ENCODE results near the gene OIT3.
A peak's percentile ranks its signal among the peaks of the same experiment; 100 is the strongest.
"Not testable (repeated sequence)": the region's sequence is repeated elsewhere in the genome, so short reads cannot be mapped to it uniquely, and the experiment has no call there.

Gene OIT3

DNA sequence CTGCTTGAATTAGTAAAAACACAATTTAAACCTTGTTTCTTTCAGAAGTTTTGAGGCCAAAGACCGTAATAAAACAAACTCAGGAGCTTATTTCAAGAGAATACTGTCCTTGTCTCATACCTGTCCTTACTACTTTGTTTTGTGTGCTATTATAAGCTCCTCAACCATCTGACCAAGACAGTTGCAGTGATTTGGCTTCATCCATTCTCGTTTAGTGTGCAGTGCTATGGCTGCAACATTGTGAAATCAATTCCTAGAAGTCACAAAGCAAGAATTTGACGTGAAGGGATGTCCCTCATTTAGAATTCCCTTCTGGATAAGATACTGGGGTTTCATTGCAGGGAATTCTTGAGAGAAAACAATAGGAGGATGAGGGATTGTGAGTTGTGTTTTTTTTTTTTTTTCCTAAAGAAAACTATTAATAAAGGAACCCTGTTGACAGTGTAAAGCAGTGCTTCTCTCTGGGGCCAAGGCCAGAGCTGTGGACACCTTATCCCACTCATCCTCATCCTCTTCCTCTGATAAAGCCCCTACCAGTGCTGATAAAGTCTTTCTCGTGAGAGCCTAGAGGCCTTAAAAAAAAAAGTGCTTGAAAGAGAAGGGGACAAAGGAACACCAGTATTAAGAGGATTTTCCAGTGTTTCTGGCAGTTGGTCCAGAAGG, at the start of gene OIT3:
OIT3 (plus strand) TSS at position 604 of the 663 bp plus-strand sequence. CDS start 60 bp downstream, outside the sequence.
- DNase-seq: no peak

DNA sequence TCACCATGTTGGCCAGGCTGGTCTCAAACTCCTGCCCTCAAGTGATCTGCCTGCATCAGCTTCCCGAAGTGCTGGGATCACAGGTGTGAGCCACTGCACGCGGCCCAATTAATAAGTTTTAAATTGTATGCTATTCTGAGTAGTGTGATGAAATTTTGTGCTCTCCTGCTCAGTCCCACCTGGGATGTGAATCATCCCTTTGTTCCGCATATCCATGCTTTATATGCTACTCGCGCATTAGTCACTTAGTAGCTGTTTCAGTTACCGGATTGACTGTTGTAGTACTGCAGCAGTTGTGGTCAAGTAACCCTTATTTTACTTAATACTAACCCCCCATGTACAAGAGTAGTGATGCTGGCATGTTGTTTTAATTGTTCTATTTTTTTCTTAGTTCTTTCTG, 47.3 kb upstream of the OIT3 start:
- no peak for DNase-seq

DNA sequence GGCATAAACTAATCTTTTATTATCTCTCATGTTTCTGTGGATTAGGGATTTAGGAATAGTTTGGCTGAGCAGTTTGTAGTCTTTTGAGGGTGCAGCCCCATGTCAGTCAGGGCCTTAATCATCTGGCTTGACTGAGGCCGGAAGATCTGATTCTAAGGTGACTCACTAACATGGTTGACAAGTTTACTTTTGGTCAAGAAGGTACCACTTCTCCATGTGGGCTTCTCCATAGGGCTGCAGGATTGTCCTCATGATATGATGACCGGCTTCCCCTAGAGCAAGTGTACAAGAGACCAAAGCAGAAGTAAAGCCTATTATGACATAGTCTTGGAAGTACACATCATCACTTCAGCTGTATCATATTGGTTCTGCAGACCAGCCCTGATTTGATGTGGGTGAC, 45.9 kb upstream of the OIT3 start:
- DNase-seq: no peak

DNA sequence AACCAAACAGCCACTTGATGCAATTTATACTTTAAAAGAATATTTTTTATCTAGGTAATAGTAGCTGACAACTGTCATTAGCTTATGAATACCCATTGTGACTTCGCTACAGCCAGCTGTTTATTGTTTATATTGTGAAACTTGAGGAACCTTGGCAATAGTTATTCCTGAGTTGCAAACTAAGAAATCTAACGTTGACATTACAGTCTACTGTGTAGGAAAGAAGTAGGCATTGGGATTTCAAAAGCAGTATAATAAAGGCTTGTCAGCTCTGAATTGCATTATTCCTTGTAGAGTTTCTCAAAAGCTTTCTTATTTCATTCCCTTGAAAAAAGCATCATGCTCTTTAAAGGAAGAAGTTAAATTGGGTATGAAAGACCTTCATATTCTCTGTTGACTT, 42.7 kb upstream of the OIT3 start:
- DNase-seq: no peak

DNA sequence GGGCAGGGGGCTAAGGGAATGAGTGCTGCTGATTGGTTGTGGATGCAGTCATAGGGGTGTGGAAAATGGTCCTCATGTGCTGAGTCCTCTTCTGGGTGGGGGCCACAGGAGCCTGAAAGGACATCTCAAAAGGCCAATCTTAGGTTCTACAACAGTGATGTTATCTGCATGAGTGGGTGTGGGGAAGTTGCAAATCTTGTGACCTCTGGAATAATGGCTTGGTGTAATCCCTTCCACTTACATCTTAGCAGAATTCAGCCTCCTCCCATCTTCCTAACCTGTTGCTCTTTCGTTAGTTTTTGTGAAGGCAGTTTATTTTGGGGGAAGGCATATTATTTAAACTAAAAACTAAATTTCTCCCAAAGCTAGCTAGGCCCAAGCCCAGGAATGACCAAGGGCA, 42.0 kb upstream of the OIT3 start:
- no peak for DNase-seq

DNA sequence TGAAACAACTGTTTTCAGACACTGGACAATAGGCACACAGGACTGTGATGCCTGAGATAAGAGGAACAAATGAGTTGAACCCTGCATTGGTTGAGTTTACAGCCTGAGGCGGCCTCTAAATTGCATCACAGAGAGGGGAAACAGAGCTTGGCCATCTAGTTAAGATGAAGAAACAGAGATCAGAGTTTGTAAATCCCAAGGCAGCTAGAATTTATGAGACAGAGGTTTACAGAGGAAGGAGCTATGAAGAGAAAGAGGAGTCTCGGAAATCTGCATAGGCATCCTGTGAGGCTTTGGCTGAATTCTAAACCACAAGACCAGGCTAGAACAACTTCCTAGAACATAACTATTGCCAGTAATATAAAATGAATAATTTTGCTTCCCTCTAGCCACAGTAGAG, 41.0 kb upstream of the OIT3 start:
- DNase-seq: no peak

DNA sequence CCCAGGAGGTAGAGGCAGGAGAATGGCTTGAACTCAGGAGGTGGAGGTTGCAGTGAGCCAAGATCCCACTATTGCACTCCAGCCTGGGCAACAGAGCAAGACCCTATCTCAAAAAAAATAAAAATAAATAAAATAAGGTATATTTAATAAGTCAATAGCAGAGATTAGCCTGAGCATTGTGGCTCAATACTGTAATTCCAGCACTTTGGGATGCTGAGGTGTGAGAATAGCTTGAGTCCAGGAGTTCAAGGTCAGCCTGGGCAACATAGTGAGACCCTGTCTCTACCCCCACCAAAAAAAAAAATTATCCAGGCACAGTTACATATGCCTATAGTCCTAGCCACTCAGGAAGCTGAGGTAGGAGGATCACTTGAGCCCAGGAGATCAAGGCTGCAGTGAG, 38.4 kb upstream of the OIT3 start:
- no peak for DNase-seq

DNA sequence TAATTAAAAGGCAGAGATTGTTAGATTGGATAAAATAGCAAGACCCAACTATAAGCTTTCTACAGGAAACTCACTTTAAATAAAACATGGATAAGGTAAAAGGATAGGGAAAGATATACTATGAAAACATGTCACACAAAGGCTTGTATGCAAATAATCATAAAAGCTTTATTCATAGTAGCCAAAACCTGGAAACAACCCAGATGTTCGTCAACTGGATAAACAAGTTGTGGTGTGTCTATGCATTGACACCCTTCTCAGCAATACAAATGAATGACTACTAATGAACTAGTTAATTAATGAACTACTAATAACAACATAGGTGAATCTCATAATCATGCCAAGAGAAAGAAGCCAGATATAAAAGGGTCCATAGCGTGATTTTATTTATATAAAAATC, 37.7 kb upstream of the OIT3 start:
- DNase-seq: no peak

DNA sequence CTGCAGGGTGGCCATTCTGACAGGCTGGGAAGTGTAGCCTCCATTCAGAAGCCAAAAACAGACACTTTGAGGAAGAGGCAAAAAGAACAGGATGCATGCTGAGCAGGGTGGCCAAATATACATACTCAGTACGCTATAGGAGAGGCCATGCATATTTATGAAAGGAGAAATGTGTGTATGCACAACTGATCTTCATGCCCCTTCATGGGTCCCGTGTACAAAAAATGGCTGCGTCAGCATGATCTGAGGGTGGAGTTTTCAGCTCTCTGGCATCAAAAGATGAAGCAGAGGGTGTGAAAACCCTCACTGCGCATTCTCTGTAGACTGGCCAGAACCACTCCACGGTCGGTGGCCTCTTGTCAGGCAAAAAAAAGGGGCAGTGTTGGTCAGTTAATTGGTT, 35.5 kb upstream of the OIT3 start:
- DNase-seq: no peak

DNA sequence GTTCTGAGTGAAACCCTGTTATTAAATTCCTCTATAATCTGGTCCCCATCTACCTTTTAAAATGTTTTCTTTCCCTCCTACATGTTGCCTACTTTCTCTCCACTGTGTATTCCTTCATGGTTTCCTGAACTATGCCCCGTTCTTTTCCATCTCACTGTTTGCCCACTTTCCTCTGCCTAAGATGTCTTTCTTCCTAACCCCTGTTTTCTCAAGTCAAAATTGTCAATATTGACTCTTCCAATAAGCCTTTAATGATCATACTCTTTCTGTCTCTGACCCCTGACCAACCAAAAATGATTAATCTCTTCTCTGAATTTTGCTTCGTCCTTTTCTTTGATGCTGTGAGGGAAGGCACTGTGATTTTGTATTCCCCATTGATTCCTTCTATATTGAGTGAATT, 30.6 kb upstream of the OIT3 start:
- DNase-seq: no peak

DNA sequence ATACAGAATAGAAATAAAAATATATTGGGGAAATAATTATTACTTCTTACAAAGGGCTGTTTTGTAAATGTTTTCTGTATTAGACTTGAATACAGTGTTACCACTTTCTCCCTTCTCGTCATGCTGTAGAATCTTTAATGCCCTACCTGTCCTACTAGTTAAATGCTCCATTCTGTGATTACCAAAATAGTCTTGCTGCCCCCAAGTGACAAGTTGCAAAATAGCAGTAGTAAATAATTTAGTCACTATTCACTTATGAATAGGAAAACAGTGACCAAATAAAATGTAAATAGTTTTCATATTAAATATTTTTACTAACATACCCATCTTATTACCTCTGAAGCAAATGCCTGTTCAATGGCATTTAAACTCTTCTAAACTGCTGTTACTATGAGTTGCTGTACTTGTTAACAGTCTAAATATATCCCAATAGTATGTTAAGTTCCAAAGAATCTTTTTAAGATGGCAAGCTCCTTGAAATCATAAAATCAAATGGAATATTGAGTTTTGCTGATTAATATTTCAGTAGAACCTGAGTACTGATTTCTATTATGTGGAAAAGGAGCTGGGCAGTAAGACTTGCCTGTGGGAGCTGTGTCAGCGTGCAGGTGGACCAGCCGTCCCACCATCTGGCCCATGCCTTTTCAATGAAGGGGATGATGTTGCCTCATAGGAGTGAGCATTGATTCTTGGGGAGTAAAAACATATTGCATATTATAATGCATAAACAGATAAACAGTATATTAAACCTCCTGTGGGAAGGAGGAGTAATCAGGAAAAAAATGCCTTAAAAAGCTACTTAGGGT, 18.1 kb upstream of the OIT3 start:
- DNase-seq: peak; percentile 35

DNA sequence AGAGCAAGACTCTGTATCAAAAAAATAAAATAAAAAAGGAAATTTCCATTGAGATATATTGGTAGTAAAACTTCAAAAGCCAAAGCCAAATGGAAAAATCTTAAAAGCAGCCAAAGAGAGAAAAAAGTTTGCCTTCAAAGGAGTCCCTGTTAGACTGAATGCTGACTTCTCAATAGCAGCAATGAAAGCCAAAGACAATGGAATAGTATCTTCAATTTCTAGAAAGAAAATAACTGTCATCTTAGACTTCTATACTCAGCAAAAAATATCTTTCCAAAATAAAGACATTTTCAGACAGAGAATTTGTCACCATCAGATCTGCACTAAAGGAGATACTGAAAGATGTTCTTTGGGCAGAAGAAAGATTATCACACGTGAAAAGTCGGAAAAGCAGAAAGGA, 14.3 kb upstream of the OIT3 start:
- DNase-seq: no peak

DNA sequence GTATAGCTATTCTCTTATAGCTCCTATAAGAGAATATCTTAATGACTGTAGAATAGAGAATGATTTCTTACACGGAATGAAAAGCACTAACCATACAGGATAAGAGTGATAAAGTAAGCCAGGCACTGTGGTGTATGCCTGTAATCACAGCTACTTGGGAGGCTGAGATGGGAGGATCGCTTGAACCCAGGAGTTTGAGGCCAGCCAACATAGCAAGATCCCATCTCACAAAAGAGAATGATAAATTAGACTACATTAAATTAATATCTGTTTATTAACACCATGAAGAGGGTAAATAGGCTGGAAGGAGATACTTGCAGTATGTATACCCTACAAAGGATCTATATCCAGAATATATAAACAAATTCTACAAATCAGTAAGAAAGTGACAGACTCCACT, 12.2 kb upstream of the OIT3 start:
- DNase-seq: no peak

DNA sequence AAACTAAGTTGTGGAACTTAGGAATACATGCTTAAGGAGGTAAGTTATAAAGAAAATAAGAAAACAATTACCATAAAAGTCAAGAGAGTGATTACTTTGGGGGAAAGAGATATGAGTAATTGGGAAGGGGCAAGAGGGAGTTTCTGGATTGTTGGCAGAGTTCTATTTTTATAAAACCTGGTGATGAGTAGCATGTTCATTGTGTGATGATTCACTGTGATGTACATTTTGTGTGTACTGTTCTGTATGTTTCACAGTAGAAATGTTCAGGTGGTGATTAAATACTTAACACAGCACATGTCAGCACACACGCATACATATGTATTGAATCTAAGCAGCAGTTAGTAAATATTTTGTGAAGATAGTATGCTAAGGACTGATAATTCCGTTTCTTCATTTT, 9.7 kb upstream of the OIT3 start:
- DNase-seq: no peak

DNA sequence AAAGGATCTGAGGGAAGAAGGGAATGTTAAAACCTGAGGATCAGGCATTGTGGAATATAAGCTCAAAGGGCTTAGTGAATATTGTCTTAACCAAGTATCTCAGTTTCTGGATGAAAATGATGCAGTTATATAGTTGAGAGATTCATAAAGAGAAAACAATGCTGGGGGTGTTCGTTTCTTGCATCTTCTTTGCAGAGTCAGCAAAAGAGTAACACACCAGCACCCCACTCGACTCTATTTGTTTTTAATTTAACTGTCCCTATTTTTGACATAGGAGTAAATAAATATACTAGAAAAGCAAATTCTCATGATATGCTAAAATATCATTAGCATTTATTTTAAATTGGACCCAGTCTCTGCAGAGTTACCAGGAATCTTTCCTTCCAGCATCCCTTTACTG, 7.6 kb upstream of the OIT3 start:
- DNase-seq: no peak

DNA sequence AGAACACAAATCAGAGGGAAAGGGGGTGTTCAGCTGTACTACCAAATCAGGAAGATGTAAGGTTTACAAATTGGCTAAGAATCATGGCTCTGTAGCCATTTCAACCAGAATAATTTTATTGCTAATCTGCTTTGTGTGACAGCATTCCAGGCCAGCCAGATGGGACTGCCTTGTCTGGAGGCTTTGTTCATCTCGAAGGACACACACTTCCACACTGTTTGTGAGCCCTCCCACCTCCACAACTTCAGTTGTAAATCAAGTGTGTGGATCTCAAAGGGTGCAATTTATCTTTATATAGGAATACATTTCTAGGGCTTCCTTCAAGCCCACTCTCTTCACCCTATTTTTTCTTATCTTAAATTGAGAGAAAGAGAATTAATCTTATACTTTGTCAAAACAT, 6.9 kb upstream of the OIT3 start:
- DNase-seq: peak; percentile 76

DNA sequence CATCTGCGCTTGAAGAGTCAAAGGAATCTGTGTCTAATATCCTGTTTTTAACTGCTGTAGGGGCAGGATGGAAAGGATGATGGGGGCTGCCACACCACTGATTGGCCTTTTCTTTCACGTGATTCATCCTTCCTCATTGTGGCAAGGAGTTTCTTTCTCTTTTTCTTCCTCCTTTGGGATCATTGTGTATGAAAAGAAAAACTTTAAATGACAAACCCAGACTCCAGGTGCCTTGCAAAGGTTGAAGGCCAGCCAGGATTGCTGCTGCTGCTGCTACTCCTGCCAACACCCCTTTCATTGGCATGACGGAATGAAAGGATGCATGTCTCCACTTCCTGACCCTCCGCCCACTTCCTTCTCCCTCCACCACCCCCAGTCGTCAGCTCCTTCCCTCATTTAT, 6.5 kb upstream of the OIT3 start:
- no peak for DNase-seq

DNA sequence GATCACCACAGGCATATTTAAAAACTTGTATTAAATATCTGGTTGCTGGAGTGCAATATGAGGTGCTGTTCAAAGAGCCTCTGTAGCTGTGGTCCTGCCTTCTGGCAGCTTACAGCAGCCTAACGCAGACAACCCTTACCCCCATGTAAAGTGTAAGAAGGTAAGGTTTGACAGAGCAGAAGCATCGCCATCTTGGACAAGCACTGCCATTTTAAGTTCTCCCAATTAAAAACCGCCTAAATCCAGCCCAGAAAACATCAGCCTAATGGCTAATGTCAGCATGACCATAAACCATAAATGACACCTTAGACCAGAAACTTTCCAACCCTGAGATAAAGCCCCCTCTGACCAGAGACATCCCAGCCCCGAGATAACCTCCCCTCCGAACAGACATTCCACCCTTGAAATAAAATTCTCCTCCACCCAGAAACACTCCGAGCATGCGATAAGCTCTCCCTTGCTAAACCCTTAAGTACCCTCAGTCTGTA, 5.3 kb upstream of the OIT3 start:
- DNase-seq: no peak

DNA sequence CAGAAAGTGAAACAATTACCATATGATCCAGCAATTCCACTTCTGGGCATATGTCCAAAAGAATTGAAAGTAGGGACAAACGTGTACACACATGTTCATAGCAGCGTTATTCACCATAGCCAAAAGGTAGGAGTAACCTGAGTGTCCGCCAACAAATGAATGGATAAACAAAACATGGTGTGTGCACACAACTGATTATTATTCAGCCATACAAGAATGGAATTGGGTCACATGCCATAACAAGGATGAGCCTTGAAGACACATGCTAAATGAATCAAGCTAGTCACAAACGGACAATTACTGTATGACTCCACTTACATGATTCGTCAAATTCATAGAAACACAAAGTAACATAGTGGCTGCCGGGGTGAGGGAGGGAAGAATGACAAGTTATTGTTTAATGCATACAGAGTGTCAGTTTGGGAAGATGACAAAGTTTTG, 4.1 kb upstream of the OIT3 start:
- no peak for DNase-seq

DNA sequence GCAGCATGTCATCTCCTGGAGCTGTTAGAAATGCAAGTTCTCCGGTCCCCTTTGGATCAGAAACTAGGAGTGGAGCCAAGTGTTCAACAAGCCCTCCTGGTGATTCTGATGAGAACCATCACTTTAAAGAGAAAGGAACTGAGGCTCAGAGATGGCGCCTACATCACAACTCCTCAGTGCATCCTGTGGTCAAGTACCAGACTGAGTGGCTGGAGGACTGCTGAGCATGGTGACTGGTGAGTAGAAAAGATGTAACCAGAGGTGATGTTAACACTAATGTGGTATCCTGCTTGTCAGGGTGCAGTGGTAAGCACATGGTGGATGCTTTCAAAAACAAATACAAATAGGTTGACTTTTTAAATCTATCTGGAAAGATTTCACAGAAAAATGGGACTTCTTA, 3.5 kb upstream of the OIT3 start:
- no peak for DNase-seq

DNA sequence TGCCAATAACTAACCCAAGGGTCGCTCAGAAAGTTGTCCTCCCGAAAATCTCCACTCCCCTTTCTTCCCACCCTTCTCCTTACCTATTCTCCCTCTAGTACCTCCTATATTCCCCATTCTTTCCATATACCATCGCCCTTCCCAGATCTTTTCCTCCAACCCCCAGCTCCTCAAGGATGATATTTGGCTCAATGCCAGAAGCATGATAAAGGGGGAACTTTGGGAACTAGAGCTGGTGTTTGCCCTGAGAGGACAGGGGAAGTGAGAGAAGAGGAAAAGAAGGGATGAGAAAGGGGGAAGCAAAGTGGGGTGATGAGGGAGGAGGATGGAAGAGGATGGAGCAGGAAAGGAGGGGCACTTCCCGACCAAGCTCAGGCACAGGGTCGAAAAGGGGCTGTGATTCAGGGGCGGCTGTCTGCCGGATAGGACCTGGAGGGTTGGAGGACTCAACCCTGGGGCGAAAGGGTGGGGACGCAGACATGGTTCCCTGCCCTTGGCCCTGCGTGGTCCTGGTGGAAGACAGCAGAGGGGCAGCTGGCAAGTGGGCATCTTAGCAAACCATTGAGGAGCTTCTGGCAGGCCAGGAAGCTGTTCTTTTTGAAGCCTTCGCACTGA, 1.8 kb downstream of the OIT3 start:
- peak; percentile 5 for DNase-seq

DNA sequence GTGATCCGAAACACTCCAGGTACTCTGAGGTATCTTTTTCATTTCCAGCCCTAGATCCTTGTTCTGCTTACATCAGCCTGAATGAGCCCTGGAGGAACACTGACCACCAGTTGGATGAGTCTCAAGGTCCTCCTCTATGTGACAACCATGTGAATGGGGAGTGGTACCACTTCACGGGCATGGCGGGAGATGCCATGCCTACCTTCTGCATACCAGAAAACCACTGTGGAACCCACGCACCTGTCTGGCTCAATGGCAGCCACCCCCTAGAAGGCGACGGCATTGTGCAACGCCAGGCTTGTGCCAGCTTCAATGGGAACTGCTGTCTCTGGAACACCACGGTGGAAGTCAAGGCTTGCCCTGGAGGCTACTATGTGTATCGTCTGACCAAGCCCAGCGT, 5.1 kb downstream of the OIT3 start:
- no peak for DNase-seq

DNA sequence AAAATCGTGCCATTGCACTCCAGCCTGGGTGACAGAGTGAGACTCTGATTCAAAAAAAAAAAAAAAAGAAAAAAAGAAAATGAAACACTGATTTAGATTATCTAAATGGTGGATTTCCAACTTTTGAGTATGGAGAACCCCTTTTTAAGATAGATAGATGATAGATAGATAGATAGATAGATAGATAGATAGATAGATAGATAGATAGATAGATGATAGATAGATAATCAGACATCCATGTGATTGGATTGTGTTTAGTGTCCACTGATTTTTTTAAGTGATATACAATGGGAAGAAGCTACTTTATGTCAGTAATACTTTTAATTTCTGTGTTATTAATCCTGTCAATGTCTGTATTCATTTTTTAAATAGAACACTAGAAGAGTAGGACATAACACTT, 6.0 kb downstream of the OIT3 start:
- no peak for DNase-seq

DNA sequence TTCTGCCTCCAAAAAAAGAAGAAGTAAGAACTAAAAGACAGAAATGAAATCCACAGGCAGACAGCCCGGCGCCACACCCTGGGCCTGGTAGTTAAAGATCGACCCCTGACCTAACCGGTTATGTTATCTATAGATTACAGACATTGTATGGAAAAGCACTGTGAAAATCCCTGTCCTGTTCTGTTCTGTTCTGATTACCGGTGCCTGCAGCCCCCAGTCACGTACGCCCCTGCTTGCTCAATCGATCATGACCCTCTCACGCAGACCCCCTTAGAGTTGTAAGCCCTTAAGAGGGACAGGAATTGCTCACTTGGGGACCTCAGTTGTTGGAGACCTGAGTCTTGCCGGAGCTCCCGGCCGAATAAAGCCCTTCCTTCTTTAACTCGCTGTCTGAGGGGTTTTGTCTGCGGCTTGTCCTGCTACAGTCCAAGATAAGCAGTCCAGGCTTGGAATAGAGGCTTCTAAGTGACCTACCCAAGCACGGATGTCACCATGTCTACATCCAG, 10.5 kb downstream of the OIT3 start:
- DNase-seq: not testable (repeated sequence)

Data from NCI-H82 (cell line).